Stimulated activated CD8-positive, alpha-beta memory T cell treated with anti-CD3 and anti-CD28 coated beads, Interleukin-12 subunit alpha, Interleukin-12 subunit beta, amount 100 ng/mL, for 24 hours (primary cell): ENCODE data around the gene FGF19.
"Not testable (repeated sequence)": the region's sequence is repeated elsewhere in the genome, so short reads cannot be mapped to it uniquely, and the experiment has no call there.

ENCODE experiments used
- DNase-seq: peaks from one replicate; pipeline ENCODE4 v3.0.0-alpha.2; 2020; ENCODE audit errors: extremely low read depth

The FGF19 gene

DNA sequence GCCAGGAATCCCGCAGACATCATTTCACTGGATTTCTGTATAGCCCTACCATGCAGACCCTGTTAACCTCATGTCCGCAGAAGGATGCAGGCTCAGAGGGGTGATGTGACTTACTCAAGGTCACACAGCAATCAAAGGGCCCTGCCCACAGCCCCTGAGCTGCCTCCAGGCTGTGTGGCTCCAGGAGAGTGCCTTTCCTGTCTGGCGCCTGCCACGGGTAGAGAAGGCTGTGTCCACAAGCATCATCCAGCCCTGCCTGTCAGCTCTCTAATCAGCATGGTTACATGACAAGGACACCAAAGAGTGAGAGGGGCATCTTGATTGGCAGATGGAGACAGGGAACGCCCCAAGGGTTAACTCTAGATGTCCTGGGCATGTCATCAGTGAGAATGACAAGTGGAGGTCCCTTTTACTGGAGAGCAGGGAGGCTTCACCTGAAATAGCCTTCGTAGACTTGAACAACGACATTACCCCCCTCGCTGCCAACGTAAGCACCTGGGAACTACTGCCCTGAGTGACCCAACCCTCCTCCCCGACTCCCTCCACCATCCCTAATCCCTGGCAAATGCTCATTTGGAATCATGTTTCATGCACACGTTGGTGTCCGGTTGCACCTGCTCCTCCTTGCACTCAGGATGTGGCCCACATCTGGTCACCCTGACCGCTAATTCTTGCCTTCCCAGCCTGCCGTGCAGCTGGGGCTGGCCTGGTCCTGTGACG is 6.9 kb downstream of the FGF19 start:
- DNase-seq, result no peak

DNA sequence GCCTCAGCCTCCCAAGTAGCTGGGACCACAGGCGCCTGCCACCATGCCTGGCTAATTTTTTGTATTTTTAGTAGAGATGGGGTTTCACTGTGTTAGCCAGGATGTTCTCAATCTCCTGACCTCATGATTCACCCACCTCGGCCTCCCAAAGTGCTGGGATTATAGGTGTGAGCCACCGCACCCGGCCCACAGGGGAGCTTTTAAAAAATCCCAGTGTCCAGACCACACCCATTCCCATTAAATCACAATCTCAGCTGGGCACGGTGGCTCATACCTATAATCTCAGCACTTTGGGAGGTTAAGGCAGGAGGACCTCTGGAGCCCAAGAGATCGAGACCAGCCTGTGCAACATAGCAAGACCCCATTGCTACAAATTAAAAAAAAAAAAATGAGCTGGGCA is 7.8 kb downstream of the FGF19 start:
- not testable (repeated sequence) for DNase-seq

DNA sequence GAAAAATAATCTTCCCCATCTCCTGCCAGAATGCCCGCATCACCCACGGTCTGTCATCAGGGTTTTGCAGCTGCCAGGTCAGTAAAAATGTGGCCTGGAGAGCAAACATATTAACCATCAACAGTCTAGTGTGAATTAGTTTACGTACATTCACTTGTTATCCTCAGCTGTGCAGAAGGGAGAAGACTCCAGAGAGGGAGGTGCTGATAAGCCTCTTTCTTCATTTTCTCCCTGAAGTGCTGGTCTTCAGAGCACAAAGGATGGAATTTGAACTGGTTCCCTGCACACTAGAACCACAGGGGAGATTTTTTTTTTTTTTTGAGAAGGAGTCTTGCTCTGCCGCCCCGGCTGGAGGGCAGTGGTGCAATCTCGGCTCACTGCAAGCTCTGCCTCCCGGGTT is 8.2 kb downstream of the FGF19 start:
- no peak for DNase-seq

DNA sequence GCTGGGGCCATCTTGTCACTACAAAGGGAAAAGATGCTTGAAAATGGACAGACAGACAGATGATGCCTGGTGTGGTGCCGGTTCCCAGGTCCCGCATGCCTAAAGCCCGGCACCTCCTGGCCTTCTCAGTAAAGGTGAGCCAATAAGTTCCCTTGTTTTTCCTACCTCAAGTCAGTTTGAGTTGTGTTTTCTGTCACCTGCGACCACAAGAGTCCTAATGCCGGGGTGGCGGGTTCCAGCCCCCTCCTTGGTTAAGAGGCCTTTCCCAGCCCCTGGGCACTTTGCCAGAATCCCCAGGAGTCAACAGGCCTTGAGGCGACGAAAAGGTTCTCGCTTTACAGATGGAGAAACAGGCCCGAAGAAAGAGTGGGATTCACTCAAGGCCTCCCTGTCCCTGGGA is 9.0 kb downstream of the FGF19 start:
- DNase-seq, result no peak

DNA sequence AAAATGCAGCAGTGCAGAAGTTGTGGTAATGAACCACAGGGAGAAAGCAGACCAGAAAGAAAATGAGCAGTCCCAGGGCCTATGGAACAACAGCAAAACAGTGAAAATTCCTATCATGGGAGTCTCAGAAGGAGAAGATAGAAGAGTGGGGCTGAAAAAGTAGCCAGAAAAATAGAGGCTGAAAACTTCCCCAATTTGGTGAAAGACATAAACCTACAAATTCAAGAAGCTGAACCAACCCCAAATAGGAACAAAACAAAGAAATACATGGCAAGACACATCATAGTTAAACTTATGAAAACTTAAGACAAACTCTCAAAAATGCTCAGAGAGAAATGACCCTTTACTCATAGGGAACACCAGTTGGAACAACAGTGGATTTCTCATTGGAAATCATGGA is 11.4 kb downstream of the FGF19 start:
- DNase-seq, result no peak

DNA sequence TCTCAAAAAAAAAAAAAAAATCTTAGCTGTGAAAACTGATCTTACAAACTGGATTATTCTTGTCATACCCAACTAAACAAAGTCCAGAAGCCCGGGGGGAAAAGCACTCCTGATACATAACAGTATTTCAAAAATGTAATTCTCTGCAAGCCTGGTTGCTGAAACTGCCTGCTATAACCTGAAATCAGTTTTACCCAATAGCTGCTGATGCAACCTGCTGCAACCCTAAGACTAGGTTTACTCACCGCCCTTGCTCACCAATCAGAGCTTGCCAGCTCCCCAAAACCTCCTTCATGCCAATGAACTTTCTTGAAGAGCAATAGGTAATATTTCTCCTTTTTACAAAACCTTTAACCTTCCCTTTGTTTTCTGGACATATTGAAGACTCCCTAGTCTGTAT is 12.4 kb downstream of the FGF19 start:
- no peak for DNase-seq

DNA sequence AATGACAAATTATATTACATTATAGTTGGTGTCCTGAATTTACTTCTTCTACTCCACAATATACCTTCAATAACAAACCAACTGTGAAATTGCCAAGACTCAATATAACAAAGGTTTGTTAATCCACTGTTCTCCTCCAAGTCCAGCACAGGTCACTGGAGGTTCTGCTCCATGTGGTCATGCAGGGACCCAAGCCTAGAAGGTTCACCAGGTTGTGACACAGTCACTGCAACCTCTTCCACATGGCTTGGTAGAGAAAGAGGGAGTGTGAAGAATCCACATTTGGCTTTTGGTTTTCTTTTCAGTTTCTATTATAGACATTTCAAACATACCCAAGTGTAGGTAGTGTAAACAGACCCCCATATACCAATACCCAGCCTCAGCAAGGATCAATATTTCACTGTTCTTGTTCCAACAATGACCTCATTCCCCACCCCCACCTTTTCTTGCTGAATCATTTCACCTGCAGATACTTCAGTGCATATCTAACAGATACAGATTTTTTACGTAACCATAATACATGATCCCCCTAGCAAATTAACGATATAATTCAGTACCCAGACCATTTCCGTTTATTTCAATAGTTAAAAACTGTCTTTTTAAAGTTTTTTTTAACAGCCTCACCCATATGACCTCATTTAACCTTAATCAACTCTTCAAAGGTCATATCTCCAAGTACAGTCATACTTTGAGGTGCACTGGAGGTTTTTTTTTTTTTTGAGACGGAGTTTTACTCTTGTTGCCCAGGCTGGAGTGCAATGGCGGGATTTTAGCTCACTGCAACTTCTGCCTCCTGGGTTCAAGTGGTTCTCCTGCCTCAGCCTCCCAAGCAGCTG is 14.1 kb downstream of the FGF19 start:
- DNase-seq, result no peak

DNA sequence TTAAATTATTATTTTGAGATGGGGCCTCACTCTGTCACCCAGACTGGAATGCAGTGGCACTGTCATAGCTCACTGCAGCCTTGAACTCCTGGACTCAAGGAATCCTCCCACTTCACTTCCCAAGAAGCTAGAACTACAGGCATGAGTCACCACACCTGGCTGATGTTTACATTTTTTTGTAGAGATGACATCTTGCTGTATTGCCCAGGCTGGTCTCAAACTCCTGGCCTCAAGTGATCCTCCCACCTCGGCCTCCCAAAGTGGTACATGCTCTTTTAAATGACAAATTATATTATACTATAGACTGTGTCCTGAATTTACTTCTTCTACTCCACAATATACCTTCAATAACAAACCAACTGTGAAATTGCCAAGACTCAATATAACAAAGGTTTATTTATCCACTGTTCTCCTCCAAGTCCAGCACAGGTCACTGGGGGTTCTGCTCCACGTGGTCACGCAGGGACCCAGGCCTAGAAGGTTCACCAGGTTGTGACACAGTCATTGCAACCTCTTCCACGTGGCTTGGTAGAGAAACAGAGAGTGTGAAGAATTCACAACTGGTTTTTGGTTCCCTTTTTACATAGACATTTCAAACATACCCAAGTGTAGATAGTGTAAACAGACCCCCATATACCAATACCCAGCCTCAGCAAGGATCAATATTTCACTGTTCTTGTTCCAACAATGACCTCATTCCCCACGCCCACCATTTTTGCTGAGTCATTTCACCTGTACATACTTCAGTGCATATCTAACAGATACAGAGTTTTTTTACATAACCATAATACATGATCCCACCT is 15.7 kb downstream of the FGF19 start:
- not testable (repeated sequence) for DNase-seq

DNA sequence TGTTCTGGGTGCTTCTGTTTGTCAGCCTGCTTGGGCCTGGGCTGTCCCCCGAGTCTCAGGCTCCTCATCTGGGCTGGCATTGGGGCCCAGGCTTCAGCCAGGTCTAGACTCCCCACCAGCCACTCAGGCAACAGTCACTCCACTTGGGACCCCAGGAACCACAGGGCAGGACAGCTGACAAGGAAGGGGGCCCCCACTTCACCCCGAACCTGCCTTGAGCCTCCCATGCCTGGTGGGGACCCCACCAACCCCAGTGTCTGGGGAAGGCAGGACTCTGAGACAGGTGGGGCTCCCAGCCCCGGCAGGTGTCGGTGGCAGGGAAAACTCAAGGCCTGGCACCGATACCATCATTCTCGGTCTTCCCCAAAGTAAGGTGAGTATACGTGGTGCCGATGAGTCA is 17.0 kb downstream of the FGF19 start:
- DNase-seq, result no peak

DNA sequence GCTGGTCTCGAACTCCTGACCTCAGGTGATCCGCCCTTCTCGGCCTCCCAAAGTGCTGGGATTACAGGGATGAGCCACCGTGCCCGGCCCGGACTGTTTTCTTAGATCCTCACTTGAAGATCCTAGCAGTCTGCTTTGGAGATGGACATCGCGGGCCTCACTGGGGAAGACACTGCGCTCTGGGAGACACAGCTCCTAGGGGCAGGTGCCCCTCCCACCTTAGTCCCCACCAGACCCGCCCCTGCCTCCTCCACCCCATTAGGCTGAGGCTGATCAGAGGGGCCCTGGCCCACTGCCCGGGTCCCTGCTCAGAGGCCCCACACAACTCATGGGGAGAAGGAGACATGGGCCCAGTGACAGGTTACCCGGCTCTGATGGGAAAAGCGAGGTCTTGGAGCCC is 17.4 kb downstream of the FGF19 start:
- DNase-seq, result no peak

DNA sequence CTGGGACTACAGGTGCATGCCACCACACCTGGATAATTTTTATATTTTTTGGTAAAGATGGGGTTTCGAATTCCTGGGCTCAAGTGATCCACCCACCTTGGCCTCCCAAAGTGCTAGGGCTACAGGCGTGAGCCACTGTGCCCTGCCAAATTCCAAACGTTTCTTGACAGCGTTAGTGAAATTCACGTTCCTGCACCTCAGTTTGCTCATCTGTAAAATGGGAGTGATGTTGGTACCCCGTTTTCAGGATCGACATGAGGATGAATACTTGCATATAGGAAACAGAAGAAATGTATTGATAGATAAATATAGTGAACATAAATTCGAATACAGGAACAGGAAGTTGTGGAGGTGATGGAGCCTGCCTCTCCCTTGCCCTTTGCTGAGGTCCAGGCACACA is 18.5 kb downstream of the FGF19 start:
- DNase-seq, result no peak

DNA sequence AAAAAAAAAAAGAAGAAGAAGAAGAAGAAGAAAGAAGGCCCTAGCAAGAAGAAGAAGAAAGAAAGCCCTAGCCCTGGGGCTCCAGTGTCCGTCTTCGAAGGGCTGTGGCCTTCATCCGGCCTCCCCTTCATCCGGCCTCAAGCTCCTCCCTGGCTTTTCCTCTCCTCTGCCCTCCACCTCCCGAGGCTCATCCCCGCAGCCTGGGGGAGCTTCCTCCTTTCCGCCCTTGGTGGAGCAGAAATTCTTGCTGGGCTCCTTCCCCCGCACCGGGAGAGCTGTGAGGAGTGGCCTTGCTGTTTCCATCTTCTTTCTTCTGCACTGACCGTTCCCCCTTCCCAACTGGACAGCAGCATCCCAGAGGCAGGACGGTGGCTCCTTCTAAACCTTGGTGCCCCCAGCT is 19.2 kb downstream of the FGF19 start:
- DNase-seq, result no peak

DNA sequence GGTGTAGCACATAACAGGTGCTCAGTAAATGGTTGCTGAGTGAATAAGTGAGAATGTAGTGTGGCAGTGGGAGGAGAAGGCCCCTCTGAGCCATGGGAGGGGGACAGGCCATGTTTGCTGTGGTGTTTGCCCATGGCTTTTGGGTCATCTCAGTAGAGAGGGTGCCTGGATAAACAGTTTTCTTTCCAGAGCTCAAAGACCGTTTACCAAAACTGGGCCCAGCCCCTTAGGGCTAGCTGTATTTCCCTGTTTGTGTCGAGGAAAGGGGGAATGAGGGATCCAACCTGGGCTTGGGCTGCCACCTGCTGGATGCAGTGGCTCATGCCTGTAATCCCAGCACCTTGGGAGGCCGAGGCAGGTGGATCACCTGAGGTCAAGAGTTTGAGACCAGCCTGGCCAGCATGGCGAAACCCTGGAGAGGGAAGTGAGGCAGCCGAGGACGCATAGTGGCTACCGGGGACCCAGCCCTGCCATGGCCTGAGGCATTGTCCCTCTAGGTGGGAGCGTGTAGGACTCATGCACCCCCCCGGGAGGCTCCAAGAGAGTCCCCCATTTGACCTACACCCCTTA is 20.0 kb downstream of the FGF19 start:
- no peak for DNase-seq

DNA sequence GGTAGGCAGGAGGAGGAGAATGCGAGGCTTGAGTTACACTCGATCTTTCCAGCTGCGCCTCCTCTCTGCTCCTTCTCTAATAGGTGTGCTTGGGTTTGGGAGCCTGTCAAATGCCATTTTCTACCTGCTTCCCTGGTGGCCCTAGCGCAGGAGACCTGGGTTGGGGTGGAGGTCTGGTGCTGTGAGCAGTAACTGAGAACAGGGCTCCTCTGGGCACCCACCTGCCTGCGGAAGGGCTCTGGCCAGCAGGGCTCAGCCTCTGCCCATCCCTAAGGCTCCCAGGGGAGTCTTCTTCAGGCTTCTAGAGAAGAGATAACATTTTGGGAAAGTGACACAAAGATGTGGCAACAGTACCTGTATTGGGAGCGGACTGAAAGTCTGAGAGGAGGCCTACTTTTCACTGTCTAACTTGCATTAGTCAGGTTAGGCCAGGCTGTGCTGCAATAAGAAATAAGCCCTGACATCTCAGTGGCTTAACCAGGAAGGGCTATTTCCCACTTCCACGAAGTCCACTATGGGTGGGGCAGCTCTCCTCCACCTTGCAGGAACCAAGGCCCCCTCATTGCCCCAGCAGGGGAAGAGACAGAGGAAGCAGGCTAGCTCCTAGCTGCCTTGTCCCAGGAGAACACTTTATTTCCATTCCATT is 21.0 kb downstream of the FGF19 start:
- DNase-seq, result no peak

DNA sequence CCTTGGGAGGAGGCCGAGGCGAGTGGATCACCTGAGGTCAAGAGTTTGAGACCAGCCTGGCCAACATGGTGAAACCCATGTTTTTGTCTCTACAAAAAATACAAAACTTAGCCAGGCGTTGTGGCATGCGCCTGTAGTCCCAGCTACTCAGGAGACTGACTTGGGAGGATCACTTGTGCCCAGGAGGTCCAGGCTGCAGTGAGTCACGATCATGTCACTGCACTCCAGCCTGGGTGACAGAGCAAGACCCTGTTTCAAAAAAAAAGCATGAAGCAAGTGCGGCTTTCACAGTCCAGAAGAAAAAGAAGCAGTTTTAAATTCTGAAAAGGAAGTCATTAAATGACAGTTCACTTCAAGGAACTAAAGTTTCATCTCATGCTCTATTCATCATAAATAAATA is 21.6 kb downstream of the FGF19 start:
- no peak for DNase-seq

DNA sequence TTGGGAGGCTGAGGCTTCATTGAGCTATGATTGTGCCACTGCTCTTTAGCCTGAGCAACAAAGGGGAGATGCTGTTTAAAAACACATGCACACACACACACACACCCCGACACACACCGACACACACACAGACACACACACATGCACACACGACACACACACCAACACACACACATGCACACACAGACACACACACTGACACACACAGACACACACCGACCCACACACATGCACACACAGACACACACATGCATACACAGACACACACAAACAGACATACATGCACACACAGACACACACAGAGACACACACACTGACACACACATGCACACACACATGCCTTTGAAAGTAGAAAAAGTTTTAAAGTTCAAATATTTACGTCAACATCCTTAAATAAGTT is 23.1 kb downstream of the FGF19 start:
- DNase-seq, result no peak

DNA sequence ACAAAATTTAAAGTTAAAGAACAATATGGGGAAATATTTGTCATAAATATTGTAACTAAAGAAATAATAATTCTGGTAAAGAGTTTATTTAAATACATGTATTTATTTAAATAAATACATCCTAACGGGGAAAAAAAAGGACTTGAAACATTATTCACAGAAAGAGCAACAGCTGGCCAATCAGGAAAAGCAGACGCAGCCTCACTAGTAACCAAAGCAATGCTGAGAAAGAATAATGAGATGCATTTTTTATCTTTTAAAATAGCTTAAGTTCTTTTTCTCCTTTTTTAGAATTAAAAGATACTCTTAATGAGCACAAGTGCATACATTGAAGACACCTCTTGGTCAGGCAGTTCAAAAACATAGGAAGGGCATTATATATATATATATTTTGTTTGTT is 26.1 kb downstream of the FGF19 start:
- DNase-seq, result no peak

DNA sequence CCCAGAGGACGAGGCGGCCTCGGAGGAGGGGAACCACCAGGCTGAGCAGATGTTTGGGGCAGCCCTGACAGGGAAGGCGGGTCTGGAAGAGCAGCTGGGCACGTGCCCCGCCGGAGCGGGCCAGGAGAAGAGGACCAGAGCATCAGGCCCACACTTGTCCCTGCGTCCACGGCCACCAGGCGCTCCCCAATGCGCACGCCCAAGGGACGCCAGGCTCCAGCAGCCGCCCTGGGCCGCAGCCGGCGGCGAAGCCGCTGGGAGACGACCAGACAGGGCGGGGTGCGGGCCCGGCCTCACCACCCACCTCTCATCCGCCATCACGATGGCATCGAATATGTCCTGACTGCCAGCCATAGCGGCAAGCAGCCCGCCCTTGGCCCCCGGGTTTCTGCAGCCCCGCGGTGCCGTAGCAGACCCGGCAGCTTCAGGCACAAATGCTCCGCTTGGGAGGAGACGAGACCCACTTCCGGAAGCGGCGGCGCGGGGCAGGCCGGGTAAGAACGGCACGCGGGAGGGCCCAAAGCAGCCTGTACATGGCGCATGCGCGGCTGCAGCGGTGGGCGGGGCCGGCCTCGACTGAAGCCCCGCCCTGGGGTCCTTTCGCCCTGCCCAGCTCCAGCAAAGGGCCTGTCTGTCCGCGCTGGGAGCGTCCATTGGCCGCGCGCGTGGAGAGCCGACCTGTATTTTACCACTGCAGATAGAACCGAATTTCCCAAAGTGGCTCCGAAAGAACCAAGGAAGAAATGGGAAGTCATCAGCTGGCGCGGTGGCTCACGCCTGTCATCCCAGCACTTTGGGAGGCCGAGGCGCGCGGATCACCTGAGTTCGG is 28.7 kb downstream of the FGF19 start, which contains the start of gene LTO1:
Gene LTO1, minus strand, starts transcription at position 468 of the 829 bp plus-strand sequence. Its CDS starts 114 bp downstream, at position 354.
- peak; percentile 88 for DNase-seq

DNA sequence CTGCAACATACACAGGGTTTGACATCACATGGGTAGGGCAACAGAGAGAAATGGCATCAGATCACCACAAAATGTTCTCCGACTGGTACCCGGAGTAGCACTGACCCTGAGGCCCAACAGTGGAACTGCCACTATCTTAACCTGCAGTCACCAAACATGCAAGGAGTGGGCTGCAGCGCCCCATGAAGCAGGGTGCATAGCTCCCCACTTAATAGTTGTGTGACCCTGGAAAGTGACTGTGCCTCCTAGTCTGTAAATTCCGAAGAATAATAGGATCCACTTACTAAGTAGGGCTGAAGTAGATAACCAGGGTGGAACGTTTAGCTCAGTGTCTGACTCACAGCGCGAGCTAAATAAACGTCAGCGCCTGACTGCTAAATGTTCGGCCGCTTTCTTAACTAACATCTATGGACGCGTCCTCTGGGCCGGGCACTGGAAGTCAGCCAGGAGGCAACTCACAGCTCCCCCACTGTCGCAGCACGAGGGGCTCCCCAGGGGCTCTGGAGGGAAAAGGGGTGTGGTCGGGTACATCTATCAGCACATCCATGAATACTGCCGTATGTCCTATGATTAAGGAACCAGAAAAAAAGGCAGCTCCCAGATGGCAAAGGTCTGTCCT is 29.4 kb downstream of the FGF19 start:
- no peak for DNase-seq
